Anterior cingulate cortex (tissue), 58 donors: ENCODE data around the gene ARFRP1.
A peak's percentile ranks its signal among the peaks of the same experiment; 100 is the strongest.

Source experiments
- DNase-seq, 58 donors: peaks; one replicate each; lab custom pipeline; 2025; lab: John Stamatoyannopoulos, UW

ARFRP1 gene

GRCh38 chr20:63744574-63745423, 37.0 kb upstream of the ARFRP1 start:
- DNase-seq: no peak

DNA sequence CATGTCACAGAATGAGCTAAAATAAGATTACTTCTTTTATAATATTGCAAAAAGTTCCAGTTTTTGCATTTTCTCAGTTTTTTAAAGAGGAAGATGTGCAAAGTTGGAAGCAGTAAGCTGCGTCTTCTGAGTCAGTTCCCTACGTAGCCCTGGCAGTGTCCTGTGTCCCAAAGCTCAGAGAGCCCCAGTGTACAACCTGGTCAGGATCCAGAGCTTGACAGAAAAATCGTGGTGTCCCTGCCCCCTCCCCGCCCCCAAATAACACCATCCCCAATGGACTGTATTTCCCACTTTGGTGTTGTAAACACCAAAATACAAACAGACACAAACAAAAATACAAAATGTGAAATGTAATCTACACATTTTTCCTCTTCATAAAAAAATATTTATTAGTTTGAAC, 36.4 kb upstream of the ARFRP1 start:
- DNase-seq: no peak

DNA sequence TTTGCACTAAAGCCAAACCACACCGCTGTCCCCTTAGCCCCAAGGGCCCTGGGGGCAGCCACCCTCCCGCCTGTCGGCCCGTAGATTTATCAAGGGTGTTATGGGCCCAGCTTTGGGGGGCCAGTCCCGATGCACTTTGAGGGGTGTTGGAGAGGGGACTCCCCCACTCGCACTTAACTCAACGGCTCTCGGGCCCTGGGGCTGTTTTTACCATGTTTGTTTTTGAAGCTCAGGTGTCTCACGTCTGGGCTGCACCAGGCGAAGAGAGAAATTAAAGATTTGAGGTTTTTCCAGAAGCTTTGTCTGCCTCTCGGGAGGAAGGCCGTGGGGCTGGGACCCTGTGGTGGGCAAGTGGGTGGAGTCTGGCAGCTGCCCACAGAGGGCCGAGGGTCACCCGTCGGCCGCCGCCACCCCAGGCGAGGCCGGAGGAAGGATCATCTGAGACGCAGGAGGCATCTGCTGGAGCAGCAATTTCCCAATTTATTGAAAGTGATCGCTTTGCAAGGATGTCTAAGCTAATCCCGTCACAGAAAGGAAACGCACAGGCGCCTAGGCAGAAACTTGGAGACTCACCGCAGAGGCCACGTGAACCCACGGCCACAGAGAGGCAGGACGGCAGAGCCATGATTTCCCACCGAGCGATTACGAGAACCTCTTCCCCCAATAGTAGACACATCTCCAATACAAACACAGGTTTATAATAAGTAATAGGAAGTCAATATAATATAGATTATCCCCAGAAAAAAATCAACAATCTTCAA, 35.6 kb upstream of the ARFRP1 start:
- DNase-seq: no peak

DNA sequence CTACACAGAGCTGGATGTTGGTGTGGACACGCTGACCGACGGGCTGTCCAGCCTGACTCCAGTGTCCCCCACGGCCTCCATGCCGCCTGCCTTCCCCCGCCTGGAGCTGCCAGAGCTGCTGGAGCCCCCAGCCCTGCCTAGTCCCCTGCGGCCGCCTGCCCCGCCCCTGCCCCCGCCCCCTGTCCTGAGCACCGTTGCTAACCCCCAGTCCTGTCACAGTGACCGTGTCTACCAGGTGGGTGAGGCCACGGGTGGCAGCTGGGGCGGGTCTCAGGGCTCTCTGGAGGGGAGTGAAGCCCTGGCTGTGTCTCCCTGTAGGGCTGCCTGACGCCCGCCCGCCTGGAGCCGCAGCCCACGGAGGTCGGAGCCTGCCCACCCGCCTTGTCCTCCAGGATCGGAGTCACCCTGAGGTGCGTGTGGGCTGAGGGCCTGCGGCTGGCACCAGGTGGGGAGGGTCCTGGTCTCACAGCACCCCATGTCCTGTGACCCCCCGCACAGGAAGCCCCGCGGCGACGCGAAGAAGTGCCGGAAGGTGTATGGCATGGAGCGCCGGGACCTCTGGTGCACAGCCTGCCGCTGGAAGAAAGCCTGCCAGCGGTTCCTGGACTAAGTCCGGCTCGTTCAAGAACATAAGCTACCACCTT, 34.7 kb upstream of the ARFRP1 start:
- no peak for DNase-seq

- no peak for DNase-seq
Measured at GRCh38 chr20:63741676-63742380, 34.1 kb upstream of the ARFRP1 start.

GRCh38 chr20:63741354-63741675, 33.5 kb upstream of the ARFRP1 start:
- DNase-seq: no peak

DNA sequence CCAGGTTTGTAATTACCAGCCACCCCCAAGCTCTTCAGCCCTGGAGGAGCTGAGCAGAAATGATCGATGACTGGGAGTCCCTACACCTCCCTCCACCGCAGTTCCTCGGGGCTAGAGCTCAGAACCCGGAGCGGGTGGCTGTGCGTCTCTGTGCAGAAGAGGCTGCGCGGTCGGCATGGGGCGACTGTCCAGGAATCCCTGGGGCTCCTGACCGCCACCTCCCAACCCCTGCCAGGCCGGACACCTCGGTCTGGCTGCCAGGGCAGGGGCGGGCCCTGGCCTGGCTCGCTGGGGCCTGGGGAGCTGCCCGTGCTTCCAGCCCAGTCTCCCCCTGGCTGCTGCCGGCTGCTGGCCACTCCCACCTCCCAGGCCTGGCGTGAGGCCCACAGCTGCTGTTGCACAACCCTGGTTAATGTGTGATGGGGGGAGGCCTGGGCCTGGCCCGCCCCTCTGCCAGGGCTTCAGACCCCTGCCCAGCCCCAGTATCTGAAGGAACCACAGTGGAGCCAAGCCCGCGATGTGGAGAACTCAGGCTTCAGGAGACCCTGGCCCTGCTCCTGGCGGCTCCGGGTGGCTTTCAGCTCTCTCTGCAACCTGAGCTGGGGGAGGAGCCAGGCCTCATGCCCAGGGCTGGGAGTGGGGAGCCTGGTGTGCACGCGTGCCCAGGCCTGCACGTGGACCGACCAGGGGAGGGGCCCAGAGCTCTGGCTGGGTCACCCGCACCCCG, 33.0 kb upstream of the ARFRP1 start:
- peak in 54 of 58 donors; percentile 35 to 89 (median 72) for DNase-seq

DNA sequence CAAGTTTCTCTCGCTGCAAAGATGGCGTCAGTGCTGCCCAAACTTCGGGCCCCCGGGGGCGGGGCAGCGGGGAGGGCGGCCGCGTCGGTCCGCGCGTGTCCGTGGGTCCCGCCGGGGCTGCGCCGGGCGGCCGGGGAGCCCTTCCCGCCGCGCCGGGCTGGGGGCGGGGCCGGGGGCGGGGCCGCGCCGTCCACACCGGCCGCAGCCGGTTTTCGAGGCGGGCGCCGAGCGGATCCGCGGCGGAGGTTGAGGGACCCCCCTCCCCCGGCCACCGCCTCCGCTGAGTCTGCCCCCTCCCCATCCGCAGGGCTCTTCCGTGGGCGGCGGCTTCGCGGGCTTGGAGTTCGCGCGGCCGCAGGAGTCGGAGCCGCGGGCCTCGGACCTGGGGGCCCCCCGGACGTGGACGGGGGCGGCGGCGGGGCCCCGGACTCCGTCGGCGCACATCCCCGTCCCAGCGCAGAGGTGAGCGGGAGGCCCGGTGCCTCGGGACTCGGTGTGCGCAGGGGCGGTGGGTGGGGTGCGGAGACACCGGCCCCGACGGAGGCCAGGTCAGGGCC, 32.4 kb upstream of the ARFRP1 start:
- DNase-seq: peak in 6 of 58 donors; percentile 15 to 61 (median 26)

DNA sequence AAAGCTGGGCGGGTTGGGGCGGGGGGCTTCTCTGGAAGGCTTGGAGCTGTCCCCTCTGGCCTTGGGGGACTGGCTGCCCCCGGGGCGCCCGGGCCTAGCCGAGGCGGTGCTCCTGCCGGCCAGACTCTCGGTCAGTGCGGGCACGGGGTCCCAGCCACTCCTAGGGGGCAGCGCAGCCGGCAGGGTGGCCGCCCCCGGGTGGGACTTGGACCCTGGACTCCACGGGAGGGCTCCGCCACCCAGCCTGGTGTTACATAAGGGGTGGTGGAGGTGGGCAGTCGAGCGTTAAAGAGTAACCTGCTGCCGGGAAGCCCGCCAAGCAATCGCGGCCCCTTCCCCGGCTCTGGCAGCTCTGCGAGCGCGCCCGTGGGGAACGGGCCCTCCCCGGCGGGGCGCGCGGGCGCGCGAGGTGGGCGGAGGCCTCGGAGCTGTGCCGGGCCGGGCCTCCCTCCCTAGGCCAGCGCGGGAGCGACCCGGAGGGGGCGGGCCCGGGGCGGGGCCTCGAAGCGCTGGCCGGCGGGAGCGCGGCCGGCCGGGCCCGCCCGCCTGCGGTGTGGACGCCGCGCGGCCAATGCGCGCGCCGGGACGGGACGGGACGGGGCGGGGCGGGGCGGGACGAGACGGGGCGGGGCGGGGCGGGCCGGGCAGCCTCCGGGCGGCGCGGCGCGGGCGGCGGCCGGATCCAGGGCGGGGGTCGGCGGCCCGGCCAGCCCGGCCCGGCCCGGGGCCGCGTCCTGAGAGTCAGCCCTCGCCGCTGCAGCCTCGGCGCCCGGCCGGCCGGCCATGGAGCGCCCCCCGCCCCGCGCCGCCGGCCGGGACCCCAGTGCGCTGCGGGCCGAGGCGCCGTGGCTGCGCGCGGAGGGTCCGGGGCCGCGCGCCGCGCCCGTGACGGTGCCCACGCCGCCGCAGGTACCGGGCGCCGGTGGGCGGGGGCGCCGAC, 31.6 kb upstream of the ARFRP1 start, which contains the start of gene SLC2A4RG:
Gene SLC2A4RG, plus strand, starts transcription at position 647 of the 940 bp plus-strand sequence. Its CDS starts 137 bp downstream, at position 784.
- DNase-seq: peak in 41 of 58 donors; percentile 33 to 80 (median 66)

- DNase-seq: peak in 9 of 58 donors; percentile 28 to 45 (median 35)
Measured at GRCh38 chr20:63738687-63739129, 30.9 kb upstream of the ARFRP1 start.

GRCh38 chr20:63737945-63738686, 30.3 kb upstream of the ARFRP1 start:
- no peak for DNase-seq

DNA sequence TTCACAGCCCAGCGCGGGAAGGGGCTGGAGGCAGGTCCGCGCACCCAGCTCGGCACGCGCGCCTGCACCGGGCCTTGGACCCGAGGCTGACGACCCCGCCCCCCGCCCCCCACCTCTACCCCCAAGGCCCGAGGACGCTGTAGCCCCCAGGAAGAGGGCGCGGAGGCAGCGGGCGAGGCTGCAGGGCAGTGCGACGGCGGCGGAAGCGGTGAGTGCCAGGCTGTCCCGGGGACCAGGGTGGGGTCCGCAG, 29.8 kb upstream of the ARFRP1 start:
- DNase-seq: no peak

DNA sequence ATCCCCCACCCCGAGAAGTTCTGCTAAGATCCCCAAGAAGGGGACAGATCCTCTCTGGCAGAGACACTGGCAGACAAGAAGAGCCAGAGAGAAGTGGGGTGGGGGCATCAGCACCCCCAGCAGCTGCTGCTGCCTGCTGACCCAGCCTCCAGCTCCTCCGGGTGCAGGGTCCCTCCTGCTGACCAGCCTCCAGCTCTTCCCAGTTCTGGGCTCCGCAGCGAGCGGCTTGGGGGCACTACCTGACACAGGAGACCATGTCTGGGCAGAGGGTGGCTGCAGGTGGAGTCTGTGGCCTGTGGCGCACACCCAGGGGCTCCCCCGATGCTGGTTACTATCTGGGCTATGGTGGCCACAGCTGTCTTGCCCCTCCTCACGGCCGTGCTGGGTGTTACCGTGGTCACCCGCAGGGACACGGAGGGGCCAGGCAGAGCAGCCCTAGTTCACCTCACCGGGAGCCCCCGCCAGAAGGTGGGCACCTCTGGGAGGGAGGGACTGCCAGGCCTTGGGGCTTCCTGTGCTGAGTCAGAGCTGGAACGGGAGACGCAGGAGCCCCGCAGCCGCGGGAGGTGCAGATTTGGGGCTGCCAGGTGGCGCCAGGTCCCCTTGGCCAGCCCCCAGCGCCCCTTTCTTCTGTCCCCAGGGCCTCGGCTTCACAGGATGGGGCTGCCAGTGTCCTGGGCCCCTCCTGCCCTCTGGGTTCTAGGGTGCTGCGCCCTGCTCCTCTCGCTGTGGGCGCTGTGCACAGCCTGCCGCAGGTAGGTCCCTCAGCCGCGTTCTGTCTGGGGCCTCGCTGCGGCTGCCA, 29.3 kb upstream of the ARFRP1 start:
- DNase-seq: no peak

DNA sequence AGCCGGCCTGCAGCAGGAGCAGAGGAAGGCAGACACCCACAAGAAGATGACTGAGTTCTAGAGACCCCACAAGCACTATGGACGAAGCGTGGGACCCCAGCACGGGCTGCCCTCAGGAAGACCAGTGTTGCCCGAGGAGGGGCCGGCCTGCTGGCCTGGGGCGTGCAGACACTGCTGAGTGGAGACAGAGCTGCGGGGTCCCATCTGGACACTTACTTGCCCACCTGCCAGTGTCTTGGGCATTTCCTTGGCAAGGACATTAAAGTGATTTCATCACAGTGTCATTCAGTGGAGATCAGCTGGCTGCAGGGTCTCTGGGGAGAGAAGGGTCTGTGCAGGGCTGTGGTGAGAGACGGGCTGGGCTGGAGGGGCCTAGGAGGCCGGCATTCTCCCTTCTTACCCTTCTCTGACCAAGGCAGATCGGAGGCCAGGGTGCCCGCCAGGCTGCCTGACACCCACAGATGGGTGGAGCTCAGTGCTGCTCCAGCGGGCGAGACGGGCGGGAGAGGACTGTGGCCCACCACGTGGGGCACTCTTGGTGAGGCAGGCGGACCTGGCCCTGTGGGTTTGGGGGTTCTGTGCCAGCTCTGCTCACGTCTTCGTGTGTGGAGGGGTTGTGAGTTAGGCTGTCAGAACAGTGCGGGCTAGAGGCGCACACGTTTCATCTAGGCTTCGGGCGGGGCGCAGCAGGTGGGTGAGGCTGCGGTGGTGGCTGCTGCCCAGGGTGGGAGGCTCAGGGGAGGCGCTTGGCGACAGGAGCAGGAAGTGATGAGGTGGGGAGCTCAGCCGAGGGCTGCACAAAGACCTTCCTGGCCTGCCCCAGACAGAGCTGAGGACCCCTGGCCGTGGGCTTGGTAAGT, 28.3 kb upstream of the ARFRP1 start, which contains the start of gene LIME1:
Gene LIME1, plus strand, starts transcription at position 806 of the 860 bp plus-strand sequence. CDS start 886 bp downstream, outside the sequence.
- DNase-seq: peak in 3 of 58 donors; percentile 22 to 46 (median 23)

DNA sequence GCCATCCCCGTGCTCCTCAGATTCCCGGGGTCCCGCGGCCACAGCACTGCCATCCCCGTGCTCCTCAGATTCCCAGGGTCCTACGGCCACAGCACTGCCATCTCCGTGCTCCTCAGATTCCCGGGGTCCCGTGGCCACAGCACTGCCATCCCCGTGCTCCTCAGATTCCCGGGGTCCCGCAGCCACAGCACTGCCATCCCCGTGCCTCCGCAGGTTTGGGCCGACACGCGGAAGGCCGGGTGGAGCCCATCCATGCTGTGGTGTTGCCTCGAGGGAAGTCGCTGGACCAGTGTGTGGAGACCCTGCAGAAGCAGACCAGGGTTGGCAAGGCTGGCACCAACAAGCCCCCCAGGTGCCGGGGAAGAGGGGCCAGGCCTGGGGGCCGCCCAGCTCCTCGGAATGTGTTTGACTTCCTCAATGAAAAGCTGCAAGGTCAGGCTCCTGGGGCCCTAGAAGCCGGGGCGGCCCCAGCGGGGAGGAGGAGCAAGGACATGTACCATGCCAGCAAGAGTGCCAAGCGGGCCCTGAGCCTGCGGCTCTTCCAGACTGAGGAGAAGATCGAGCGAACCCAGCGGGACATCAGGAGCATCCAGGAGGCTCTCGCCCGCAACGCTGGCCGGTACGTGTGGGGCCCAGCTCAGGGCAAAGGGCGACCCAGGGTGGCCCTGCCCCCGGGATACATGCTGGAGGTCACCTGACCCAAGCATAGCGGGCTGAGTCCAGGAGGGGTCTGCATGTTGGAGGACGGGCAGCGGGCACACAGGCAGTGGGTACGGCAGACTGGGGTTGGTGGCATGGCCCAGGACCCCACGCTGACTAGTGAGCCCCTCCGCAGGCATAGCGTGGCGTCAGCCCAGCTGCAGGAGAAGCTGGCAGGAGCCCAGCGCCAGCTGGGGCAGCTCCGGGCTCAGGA, 27.4 kb upstream of the ARFRP1 start:
- peak in 8 of 58 donors; percentile 14 to 42 (median 22) for DNase-seq
